Neural crest cell (in vitro differentiated cells): ENCODE data around the gene ACR. TPM values are rescaled to one million over a fixed set of nuclear protein-coding genes. Genes with fewer than 3 reads are reported as not detected.

Experiments used
- DNase-seq: peaks from one replicate; pipeline ENCODE4 v3.0.0; 2021; ENCODE audit warnings: low read depth, mixed read lengths, low spot score
- H3K27ac Mint-ChIP-seq: one replicate; pipeline ENCODE4 v1.8.0; 2021; ENCODE audit warnings: mild to moderate bottlenecking, mixed read lengths; ENCODE audit not compliant: unreplicated experiment
- H3K27me3 Mint-ChIP-seq: 2 replicates; pipeline ENCODE4 v1.8.0; 2021; ENCODE audit warnings: low read depth, mild to moderate bottlenecking, mixed read lengths
- H3K36me3 Mint-ChIP-seq: 2 replicates; pipeline ENCODE4 v1.8.0; 2021; ENCODE audit warnings: low read depth, mild to moderate bottlenecking, mixed read lengths
- H3K4me1 Mint-ChIP-seq: 2 replicates; pipeline ENCODE4 v1.8.0; 2021; ENCODE audit warnings: mixed read lengths
- H3K4me3 Mint-ChIP-seq: one replicate; pipeline ENCODE4 v1.8.0; 2021; ENCODE audit warnings: mild to moderate bottlenecking, mixed read lengths
- H3K9me3 Mint-ChIP-seq: 2 replicates; pipeline ENCODE4 v1.8.0; 2021; ENCODE audit warnings: mixed read lengths
- CTCF ChIP-seq: fragments of 200-600 bp; sonication (generic); conservative IDR thresholded peaks from 2 replicates; pipeline ENCODE4 v1.5.0; 2021; ENCODE audit warnings: antibody characterized with exemption, mild to moderate bottlenecking
- total RNA-seq: library from RNA; stranded (reverse); gene quantifications from 2 replicates; pipeline ENCODE4 v1.2.1, GENCODE V29; 2021

Gene ACR
- total RNA-seq, 1 donor from 2014 or later = not detected

GRCh38 chr22:50710221-50710620 is 27.8 kb upstream of the ACR start:
- no peak overlapping the region for H3K27ac Mint-ChIP-seq
- H3K36me3 Mint-ChIP-seq = peaks cover 7% of the 10 kb centered on the region
- peaks cover 28% of the 10 kb centered on the region for H3K4me1 Mint-ChIP-seq
- H3K4me3 Mint-ChIP-seq = no peak overlapping the region
- peaks cover 2% of the 10 kb centered on the region for H3K27me3 Mint-ChIP-seq
- no peaks in the 10 kb centered on the region for H3K9me3 Mint-ChIP-seq
- no peak for DNase-seq
- no peak for TF ChIP-seq CTCF

- TF ChIP-seq CTCF = no peak
- Mint-ChIP-seq H3K9me3 (no peaks in the 10 kb centered on the region), H3K4me1 (peaks cover 27% of the 10 kb centered on the region), H3K36me3 (peaks cover 7% of the 10 kb centered on the region), H3K27me3 (peaks cover 2% of the 10 kb centered on the region), H3K27ac (no peak overlapping the region), H3K4me3 (peak overlapping the region; percentile 6)
- no peak for DNase-seq
These were observed 27.1 kb upstream of the ACR start for GRCh38 chr22:50710886-50711285.

- Mint-ChIP-seq H3K36me3 (peaks cover 10% of the 10 kb centered on the region), H3K9me3 (no peaks in the 10 kb centered on the region), H3K4me3 (no peak overlapping the region), H3K4me1 (peaks cover 21% of the 10 kb centered on the region), H3K27me3 (peaks cover 2% of the 10 kb centered on the region), H3K27ac (no peak overlapping the region)
- DNase-seq = no peak
- no peak for TF ChIP-seq CTCF
These were observed 26.3 kb upstream of the ACR start for GRCh38 chr22:50711446-50712340.

- no peak overlapping the region for H3K27ac Mint-ChIP-seq
- no peak for TF ChIP-seq CTCF
- H3K36me3 Mint-ChIP-seq = peaks cover 12% of the 10 kb centered on the region
- H3K27me3 Mint-ChIP-seq = peaks cover 4% of the 10 kb centered on the region
- H3K4me1 Mint-ChIP-seq = peaks cover 21% of the 10 kb centered on the region
- no peak overlapping the region for H3K4me3 Mint-ChIP-seq
- no peak for DNase-seq
- H3K9me3 Mint-ChIP-seq = no peaks in the 10 kb centered on the region
These were observed 25.5 kb upstream of the ACR start for GRCh38 chr22:50712341-50713007.

GRCh38 chr22:50713008-50713385 is 25.0 kb upstream of the ACR start:
- Mint-ChIP-seq H3K27ac (no peak overlapping the region), H3K27me3 (peaks cover 9% of the 10 kb centered on the region), H3K9me3 (no peaks in the 10 kb centered on the region), H3K36me3 (peaks cover 13% of the 10 kb centered on the region), H3K4me3 (peak overlapping the region; percentile 3), H3K4me1 (peaks cover 21% of the 10 kb centered on the region)
- no peak for DNase-seq
- TF ChIP-seq CTCF = no peak
